Vagina (tissue), 2 donors: ENCODE results near the gene MEIOSIN. TPM values are rescaled to one million over a fixed set of nuclear protein-coding genes. Genes with fewer than 3 reads are reported as not detected.

Experiments
- DNase-seq, 2 donors: peaks; one replicate each; pipeline ENCODE4 v3.0.0-alpha.2; 2017; ENCODE audit errors: extremely low spot score in 2 of 2
- H3K27ac ChIP-seq: fragments of 200-600 bp; sonication (generic); one replicate; pipeline ENCODE4 v1.5.1; 2019
- H3K27me3 ChIP-seq: fragments of 200-600 bp; sonication (generic); one replicate; pipeline ENCODE4 v1.5.1; 2019
- H3K36me3 ChIP-seq, 2 donors: fragments of 200-600 bp; sonication (generic); one replicate each; pipeline ENCODE4 v1.5.1; 2017 to 2019
- H3K4me1 ChIP-seq: fragments of 200-600 bp; sonication (generic); one replicate; pipeline ENCODE4 v1.5.1; 2019
- H3K4me3 ChIP-seq, 2 donors: fragments of 200-600 bp; sonication (generic); 1 replicate in 1 of 2; 2 replicates in 1 of 2; pipeline ENCODE4 v1.5.1; 2016 to 2019
- H3K9me3 ChIP-seq: fragments of 200-600 bp; sonication (generic); one replicate; pipeline ENCODE4 v1.5.1; 2019
- CTCF ChIP-seq, 3 experiments: fragments of 450-650 bp in 2 of 3; fragments of 200-600 bp in 1 of 3; sonication (generic) in 1 of 3; IDR thresholded peaks; one replicate each; pipeline ENCODE4 v1.5.1; 2017 to 2019; ENCODE audit warnings: antibody characterized with exemption in 3 of 3, mild to moderate bottlenecking in 2 of 3, moderate library complexity in 2 of 3
- POLR2A ChIP-seq, 2 donors: fragments of 450-650 bp; IDR thresholded peaks; one replicate each; pipeline ENCODE4 v1.6.1; 2017; ENCODE audit warnings: antibody characterized with exemption in 2 of 2, mild to moderate bottlenecking in 2 of 2, moderate library complexity in 2 of 2
- POLR2AphosphoS5 ChIP-seq, 2 donors: sonication (generic); formaldehyde crosslinking; IDR thresholded peaks; one replicate each; pipeline ENCODE4 v1.9.0; 2017; ENCODE audit warnings: antibody characterized with exemption in 2 of 2, mild to moderate bottlenecking in 2 of 2, low read depth in 1 of 2; ENCODE audit not compliant: insufficient read depth in 1 of 2
- intact Hi-C: fragments of 100-400 bp; cut with DNase I; formaldehyde crosslinking; loops from one replicate; pipeline ENCODE4 v1.15.1; 2023
- total RNA-seq: library from RNA; depleted of rRNA; stranded (reverse); fragments of >200 nt; gene quantifications from one replicate; pipeline ENCODE4 v1.2.3, GENCODE V29; 2016

The MEIOSIN gene
- total RNA-seq, 1 donor from 2014 or later = not detected

GRCh38 chr19:45782162-45782691 lies 49.0 kb downstream of the MEIOSIN start, which contains the start of gene DMPK:
Gene DMPK, minus strand, starts transcription at chr19:45782490. Its CDS starts 138 bp downstream, at chr19:45782352.
- H3K9me3 ChIP-seq = no peaks in the 10 kb centered on the region
- peaks cover 0 to 32% of the 10 kb centered on the region in 2 donors for H3K36me3 ChIP-seq
- no peak for TF ChIP-seq POLR2AphosphoS5 (IDR thresholded peaks at IDR 0.05; ENCODE audit: insufficient read depth in 1 of 2, low read depth in 1 of 2)
- TF ChIP-seq CTCF (IDR thresholded peaks at IDR 0.05) = no peak
- TF ChIP-seq POLR2A (IDR thresholded peaks at IDR 0.05) = no peak
- no peaks in the 10 kb centered on the region for H3K27me3 ChIP-seq
- H3K27ac ChIP-seq = peak within 1 kb of the TSS; percentile 90
- H3K4me3 ChIP-seq = peak within 1 kb of the TSS; percentile 46 to 67
- H3K4me1 ChIP-seq = peaks cover 73% of the 10 kb centered on the region
- no peak for DNase-seq
- intact Hi-C loops = no loop called here

DNA sequence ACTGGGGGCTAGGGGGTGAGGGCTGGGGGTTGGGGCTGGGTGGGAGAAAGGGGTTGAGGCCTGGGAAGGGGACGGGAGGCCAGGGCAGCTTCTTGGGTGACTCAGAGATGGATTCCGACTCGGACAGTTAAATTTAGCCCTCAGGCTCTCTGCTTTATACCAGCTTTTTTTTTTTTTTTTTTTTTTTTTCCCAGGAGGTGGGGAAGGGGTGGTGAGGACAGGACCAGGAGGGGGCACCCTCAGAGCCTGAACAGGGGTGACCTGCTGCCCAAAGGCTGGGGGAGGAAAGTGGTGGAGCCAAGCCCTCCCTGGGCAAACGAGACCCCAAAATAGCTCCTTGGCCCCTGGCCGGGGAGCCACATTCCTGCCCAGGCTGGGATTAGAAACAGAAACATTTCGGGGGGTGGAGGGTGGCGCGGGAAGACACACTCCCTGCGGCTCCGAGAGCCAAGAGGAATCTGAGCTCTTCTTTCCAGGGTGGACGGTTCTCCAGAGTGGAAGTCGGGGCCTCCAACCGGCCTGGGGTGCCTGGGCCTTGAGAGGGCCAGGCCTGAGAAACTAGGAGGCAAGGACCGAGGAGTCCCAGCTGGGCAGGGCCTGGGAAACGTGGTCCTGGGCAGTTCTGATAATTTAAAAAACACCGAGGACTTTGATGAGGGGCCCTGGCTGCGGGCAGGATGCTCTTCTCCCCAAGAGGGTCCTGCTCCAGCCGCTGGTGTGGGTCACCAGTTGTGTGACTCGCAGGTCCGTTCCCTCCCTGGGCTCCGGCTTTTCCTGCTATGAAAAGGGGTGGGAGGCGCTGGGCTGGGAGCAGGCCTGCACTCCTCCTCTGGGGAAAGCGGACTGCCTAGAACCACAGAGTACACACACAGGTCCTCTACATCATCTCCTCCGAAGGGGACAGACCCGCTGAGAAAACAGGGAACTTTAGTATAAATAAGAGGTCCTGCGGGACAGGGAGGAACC lies 49.9 kb downstream of the MEIOSIN start:
- Histone ChIP-seq H3K27ac (peak overlapping the region; percentile 90), H3K27me3 (no peaks in the 10 kb centered on the region), H3K4me3 (peak overlapping the region; percentile 46 to 67), H3K9me3 (no peaks in the 10 kb centered on the region), H3K36me3 (peaks cover 0 to 32% of the 10 kb centered on the region in 2 donors), H3K4me1 (peaks cover 73% of the 10 kb centered on the region)
- DNase-seq = no peak
- intact Hi-C loops = no loop called here
- TF ChIP-seq POLR2A (IDR thresholded peaks at IDR 0.05) (no peak), POLR2AphosphoS5 (IDR thresholded peaks at IDR 0.05; ENCODE audit: insufficient read depth in 1 of 2, low read depth in 1 of 2) (peak; percentile 76 to 81), CTCF (IDR thresholded peaks at IDR 0.05) (no peak)

GRCh38 chr19:45784096-45784495 lies 50.9 kb downstream of the MEIOSIN start:
- no peaks in the 10 kb centered on the region for H3K9me3 ChIP-seq
- peaks cover 63% of the 10 kb centered on the region for H3K4me1 ChIP-seq
- H3K27me3 ChIP-seq = no peaks in the 10 kb centered on the region
- TF ChIP-seq CTCF (IDR thresholded peaks at IDR 0.05) = no peak
- TF ChIP-seq POLR2AphosphoS5 (IDR thresholded peaks at IDR 0.05; ENCODE audit: insufficient read depth in 1 of 2, low read depth in 1 of 2) = no peak
- no peak for TF ChIP-seq POLR2A (IDR thresholded peaks at IDR 0.05)
- H3K36me3 ChIP-seq = peaks cover 0 to 36% of the 10 kb centered on the region in 2 donors
- DNase-seq = no peak
- intact Hi-C loops = no loop called here
- H3K4me3 ChIP-seq = no peak overlapping the region
- H3K27ac ChIP-seq = peak overlapping the region; percentile 90

GRCh38 chr19:45785097-45785496 lies 51.9 kb downstream of the MEIOSIN start:
- H3K27ac ChIP-seq = peak overlapping the region; percentile 90
- intact Hi-C loops = no loop called here
- H3K4me3 ChIP-seq = no peak overlapping the region
- no peak for TF ChIP-seq POLR2A (IDR thresholded peaks at IDR 0.05)
- TF ChIP-seq POLR2AphosphoS5 (IDR thresholded peaks at IDR 0.05; ENCODE audit: insufficient read depth in 1 of 2, low read depth in 1 of 2) = no peak
- TF ChIP-seq CTCF (IDR thresholded peaks at IDR 0.05) = no peak
- H3K4me1 ChIP-seq = peaks cover 53% of the 10 kb centered on the region
- H3K9me3 ChIP-seq = no peaks in the 10 kb centered on the region
- no peaks in the 10 kb centered on the region for H3K27me3 ChIP-seq
- DNase-seq = no peak
- H3K36me3 ChIP-seq = peaks cover 0 to 45% of the 10 kb centered on the region in 2 donors
